ENCODE measurements around the gene MRPS5. TPM values are rescaled to one million over a fixed set of nuclear protein-coding genes. Genes with fewer than 3 reads are reported as not detected.

MRPS5 gene
- total and polyA plus RNA-seq, 2 experiments from 2014 or later, result 44.4 to 55.3 TPM

GRCh38 chr2:95036596-95037383 is 84.8 kb downstream of the MRPS5 start:
- TF ChIP-seq EZH2phosphoT487 (IDR thresholded peaks at IDR 0.05; ENCODE audit: low read depth, severe bottlenecking, unreplicated experiment) (no peak), EZH2 (IDR thresholded peaks at IDR 0.05; ENCODE audit: borderline replicate concordance) (no peak)
- TF ChIP-seq, protein P1, sequence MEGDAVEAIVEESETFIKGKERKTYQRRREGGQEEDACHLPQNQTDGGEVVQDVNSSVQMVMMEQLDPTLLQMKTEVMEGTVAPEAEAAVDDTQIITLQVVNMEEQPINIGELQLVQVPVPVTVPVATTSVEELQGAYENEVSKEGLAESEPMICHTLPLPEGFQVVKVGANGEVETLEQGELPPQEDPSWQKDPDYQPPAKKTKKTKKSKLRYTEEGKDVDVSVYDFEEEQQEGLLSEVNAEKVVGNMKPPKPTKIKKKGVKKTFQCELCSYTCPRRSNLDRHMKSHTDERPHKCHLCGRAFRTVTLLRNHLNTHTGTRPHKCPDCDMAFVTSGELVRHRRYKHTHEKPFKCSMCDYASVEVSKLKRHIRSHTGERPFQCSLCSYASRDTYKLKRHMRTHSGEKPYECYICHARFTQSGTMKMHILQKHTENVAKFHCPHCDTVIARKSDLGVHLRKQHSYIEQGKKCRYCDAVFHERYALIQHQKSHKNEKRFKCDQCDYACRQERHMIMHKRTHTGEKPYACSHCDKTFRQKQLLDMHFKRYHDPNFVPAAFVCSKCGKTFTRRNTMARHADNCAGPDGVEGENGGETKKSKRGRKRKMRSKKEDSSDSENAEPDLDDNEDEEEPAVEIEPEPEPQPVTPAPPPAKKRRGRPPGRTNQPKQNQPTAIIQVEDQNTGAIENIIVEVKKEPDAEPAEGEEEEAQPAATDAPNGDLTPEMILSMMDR (IDR thresholded peaks at IDR 0.05; ENCODE audit: poor library complexity), result no peak
- no peak overlapping the region for H2AFZ ChIP-seq
- WGBS (ENCODE audit: low lambda C conversion rate, missing lambda C conversion rate), result 88% methylated on average over 3 of the region's 3 CpGs
- no peaks in the 10 kb centered on the region for H3K9me3 ChIP-seq (ENCODE audit: low read depth)
- DNase-seq (ENCODE audit: low spot score), result no peak
- no peaks in the 10 kb centered on the region for H3K27me3 ChIP-seq
- H3K4me1 ChIP-seq (ENCODE audit: insufficient read depth), result no peaks in the 10 kb centered on the region
- H4K20me1 ChIP-seq (ENCODE audit: insufficient read depth, poor library complexity, severe bottlenecking), result no peaks in the 10 kb centered on the region
- H3K9me2 ChIP-seq (replicated peaks; ENCODE audit: insufficient read depth), result no peaks in the 10 kb centered on the region
- no peaks in the 10 kb centered on the region for H3K36me3 ChIP-seq (replicated peaks; ENCODE audit: insufficient read depth, low read depth)
- no peak overlapping the region for H3K27ac ChIP-seq
- H3K4me3 ChIP-seq, result no peak overlapping the region
- no peaks in the 10 kb centered on the region for H3K79me2 ChIP-seq
- H3K4me2 ChIP-seq, result no peak overlapping the region

Other genes starting within 250 kb of the MRPS5 start
- 1.4 TPM in 1 of 2 replicates, not detected in the other for gene MAL, start 96.1 kb downstream of the MRPS5 start, total RNA-seq
- not detected in 2 replicates for gene MAL, start 96.1 kb downstream of the MRPS5 start, polyA plus RNA-seq
- gene ZNF514, start 38.0 kb upstream of the MRPS5 start, total RNA-seq, result 11.8 and 14.6 TPM in 2 replicates
- 4.2 and 9.3 TPM in 2 replicates for gene ZNF514, start 38.0 kb upstream of the MRPS5 start, polyA plus RNA-seq
- 3.7 and 4.5 TPM in 2 replicates for gene ZNF2, start 44.0 kb upstream of the MRPS5 start, total RNA-seq
- 2.1 and 2.2 TPM in 2 replicates for gene ZNF2, start 44.0 kb upstream of the MRPS5 start, polyA plus RNA-seq
- gene ZNF892, start 85.7 kb upstream of the MRPS5 start, total RNA-seq, result 3.1 and 3.7 TPM in 2 replicates
- gene ZNF892, start 85.7 kb upstream of the MRPS5 start, polyA plus RNA-seq, result 0.13 and 0.66 TPM in 2 replicates
- 1.2 and 2.8 TPM in 2 replicates for gene PROM2, start 152.6 kb upstream of the MRPS5 start, total RNA-seq
- gene PROM2, start 152.6 kb upstream of the MRPS5 start, polyA plus RNA-seq, result 2.1 and 2.6 TPM in 2 replicates
- 2.1 and 6.1 TPM in 2 replicates for gene KCNIP3, start 175.5 kb upstream of the MRPS5 start, total RNA-seq
- gene KCNIP3, start 175.5 kb upstream of the MRPS5 start, polyA plus RNA-seq, result 3.7 and 6.5 TPM in 2 replicates

Data from hepatocyte (in vitro differentiated cells).